ENCODE results near the gene EPHB2.

The EPHB2 gene

GRCh38 chr1:22751124-22751531 lies 40.5 kb downstream of the EPHB2 start:
- no peak for DNase-seq (ENCODE audit: low read depth in 3 of 3)

GRCh38 chr1:22752339-22752738 lies 41.7 kb downstream of the EPHB2 start:
- DNase-seq (ENCODE audit: low read depth in 3 of 3) = no peak

- DNase-seq (ENCODE audit: low read depth in 3 of 3) = no peak
These were observed 42.9 kb downstream of the EPHB2 start for GRCh38 chr1:22753481-22753971.

GRCh38 chr1:22754106-22754768 lies 43.6 kb downstream of the EPHB2 start:
- no peak for DNase-seq (ENCODE audit: low read depth in 3 of 3)

- DNase-seq (ENCODE audit: low read depth in 3 of 3) = no peak
These were observed 44.2 kb downstream of the EPHB2 start for GRCh38 chr1:22754824-22755223.

- DNase-seq (ENCODE audit: low read depth in 3 of 3) = no peak
These were observed 45.0 kb downstream of the EPHB2 start for GRCh38 chr1:22755641-22756040.

- DNase-seq (ENCODE audit: low read depth in 3 of 3) = no peak
These were observed 45.6 kb downstream of the EPHB2 start for GRCh38 chr1:22756125-22756735.

GRCh38 chr1:22760455-22760854 lies 49.8 kb downstream of the EPHB2 start:
- no peak for DNase-seq (ENCODE audit: low read depth in 3 of 3)

GRCh38 chr1:22761101-22761500 lies 50.5 kb downstream of the EPHB2 start:
- DNase-seq (ENCODE audit: low read depth in 3 of 3) = no peak

GRCh38 chr1:22761821-22762220 lies 51.2 kb downstream of the EPHB2 start:
- DNase-seq (ENCODE audit: low read depth in 3 of 3) = no peak

GRCh38 chr1:22763487-22764200 lies 53.0 kb downstream of the EPHB2 start:
- no peak for DNase-seq (ENCODE audit: low read depth in 3 of 3)

GRCh38 chr1:22767852-22768251 lies 57.2 kb downstream of the EPHB2 start:
- no peak for DNase-seq (ENCODE audit: low read depth in 3 of 3)

- no peak for DNase-seq (ENCODE audit: low read depth in 3 of 3)
These were observed 59.3 kb downstream of the EPHB2 start for GRCh38 chr1:22769932-22770331.

GRCh38 chr1:22772014-22772413 lies 61.4 kb downstream of the EPHB2 start:
- no peak for DNase-seq (ENCODE audit: low read depth in 3 of 3)

GRCh38 chr1:22773981-22774832 lies 63.6 kb downstream of the EPHB2 start:
- DNase-seq (ENCODE audit: low read depth in 3 of 3) = no peak

GRCh38 chr1:22774833-22775182 lies 64.2 kb downstream of the EPHB2 start:
- DNase-seq (ENCODE audit: low read depth in 3 of 3) = no peak

GRCh38 chr1:22775478-22775877 lies 64.8 kb downstream of the EPHB2 start:
- DNase-seq (ENCODE audit: low read depth in 3 of 3) = no peak

- DNase-seq (ENCODE audit: low read depth in 3 of 3) = no peak
These were observed 65.5 kb downstream of the EPHB2 start for GRCh38 chr1:22776035-22776613.

- DNase-seq (ENCODE audit: low read depth in 3 of 3) = no peak
These were observed 66.9 kb downstream of the EPHB2 start for GRCh38 chr1:22777388-22778057.

- DNase-seq (ENCODE audit: low read depth in 3 of 3) = no peak
These were observed 67.8 kb downstream of the EPHB2 start for GRCh38 chr1:22778408-22778807.

GRCh38 chr1:22778862-22779520 lies 68.4 kb downstream of the EPHB2 start:
- DNase-seq (ENCODE audit: low read depth in 3 of 3) = no peak

Measured in stimulated activated CD4-positive, alpha-beta T cell treated with anti-CD3 and anti-CD28 coated beads, TNF-alpha, amount 100 ng/mL, for 4 hours (primary cell).